ENCODE measurements around the gene TMIGD2.
"Not testable (repeated sequence)": the region's sequence is repeated elsewhere in the genome, so short reads cannot be mapped to it uniquely, and the experiment has no call there.

TMIGD2 gene, protein sequence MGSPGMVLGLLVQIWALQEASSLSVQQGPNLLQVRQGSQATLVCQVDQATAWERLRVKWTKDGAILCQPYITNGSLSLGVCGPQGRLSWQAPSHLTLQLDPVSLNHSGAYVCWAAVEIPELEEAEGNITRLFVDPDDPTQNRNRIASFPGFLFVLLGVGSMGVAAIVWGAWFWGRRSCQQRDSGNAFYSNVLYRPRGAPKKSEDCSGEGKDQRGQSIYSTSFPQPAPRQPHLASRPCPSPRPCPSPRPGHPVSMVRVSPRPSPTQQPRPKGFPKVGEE

DNA sequence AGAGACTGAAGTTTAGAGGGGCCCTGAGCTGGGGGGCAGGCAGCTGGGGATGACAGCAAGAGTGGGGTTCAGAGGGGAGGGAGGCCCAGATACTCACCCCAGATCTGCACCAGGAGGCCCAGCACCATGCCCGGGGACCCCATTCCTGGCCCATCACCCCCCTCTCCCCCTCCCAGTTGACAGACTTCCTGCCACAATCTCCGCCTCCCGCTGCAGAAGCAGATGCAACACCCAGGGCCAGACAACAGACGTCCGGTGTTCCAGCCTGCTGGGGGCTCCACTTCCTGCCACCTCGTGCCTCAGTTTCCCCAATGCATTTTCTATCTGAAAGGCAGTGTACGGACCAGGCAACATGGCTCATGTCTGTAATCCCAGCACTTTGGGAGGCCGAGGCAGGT lies at the start of gene TMIGD2:
TSS of gene TMIGD2 (minus strand) at position 147 of the 398 bp plus-strand sequence. CDS start at position 143, 4 bp downstream.
- H3K9me3 ChIP-seq (ENCODE audit: control insufficient read depth, insufficient read depth, low read length): no peaks in the 10 kb centered on the region
- no peaks in the 10 kb centered on the region for H3K36me3 ChIP-seq (ENCODE audit: control insufficient read depth, low read length)
- TF ChIP-seq, protein P1, sequence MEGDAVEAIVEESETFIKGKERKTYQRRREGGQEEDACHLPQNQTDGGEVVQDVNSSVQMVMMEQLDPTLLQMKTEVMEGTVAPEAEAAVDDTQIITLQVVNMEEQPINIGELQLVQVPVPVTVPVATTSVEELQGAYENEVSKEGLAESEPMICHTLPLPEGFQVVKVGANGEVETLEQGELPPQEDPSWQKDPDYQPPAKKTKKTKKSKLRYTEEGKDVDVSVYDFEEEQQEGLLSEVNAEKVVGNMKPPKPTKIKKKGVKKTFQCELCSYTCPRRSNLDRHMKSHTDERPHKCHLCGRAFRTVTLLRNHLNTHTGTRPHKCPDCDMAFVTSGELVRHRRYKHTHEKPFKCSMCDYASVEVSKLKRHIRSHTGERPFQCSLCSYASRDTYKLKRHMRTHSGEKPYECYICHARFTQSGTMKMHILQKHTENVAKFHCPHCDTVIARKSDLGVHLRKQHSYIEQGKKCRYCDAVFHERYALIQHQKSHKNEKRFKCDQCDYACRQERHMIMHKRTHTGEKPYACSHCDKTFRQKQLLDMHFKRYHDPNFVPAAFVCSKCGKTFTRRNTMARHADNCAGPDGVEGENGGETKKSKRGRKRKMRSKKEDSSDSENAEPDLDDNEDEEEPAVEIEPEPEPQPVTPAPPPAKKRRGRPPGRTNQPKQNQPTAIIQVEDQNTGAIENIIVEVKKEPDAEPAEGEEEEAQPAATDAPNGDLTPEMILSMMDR (IDR thresholded peaks at IDR 0.05; ENCODE audit: low read depth, low read length, poor library complexity, severe bottlenecking): no peak
- no peak for TF ChIP-seq EZH2phosphoT487 (IDR thresholded peaks at IDR 0.05; ENCODE audit: borderline replicate concordance, low read length)
- H3K4me2 ChIP-seq (ENCODE audit: low read length): no peak within 1 kb of the TSS
- no peaks in the 10 kb centered on the region for H4K20me1 ChIP-seq (ENCODE audit: control insufficient read depth, insufficient read depth, low read depth, low read length)
- H3K27me3 ChIP-seq (ENCODE audit: control insufficient read depth, low read length): no peaks in the 10 kb centered on the region
- H3K4me3 ChIP-seq (ENCODE audit: low read length): no peak within 1 kb of the TSS
- H3F3A ChIP-seq (ENCODE audit: control insufficient read depth, insufficient read depth): no peaks in the 10 kb centered on the region
- no peaks in the 10 kb centered on the region for H3K9me2 ChIP-seq (replicated peaks; ENCODE audit: control insufficient read depth, low read length)
- no peaks in the 10 kb centered on the region for H3K79me2 ChIP-seq (ENCODE audit: control insufficient read depth, low read length)
- H3K27ac ChIP-seq (ENCODE audit: low read depth, low read length): no peak within 1 kb of the TSS
- peaks cover 3% of the 10 kb centered on the region; the same call in 1 of the 2 replicates for H3K4me1 ChIP-seq (ENCODE audit: control insufficient read depth, low read length)

DNA sequence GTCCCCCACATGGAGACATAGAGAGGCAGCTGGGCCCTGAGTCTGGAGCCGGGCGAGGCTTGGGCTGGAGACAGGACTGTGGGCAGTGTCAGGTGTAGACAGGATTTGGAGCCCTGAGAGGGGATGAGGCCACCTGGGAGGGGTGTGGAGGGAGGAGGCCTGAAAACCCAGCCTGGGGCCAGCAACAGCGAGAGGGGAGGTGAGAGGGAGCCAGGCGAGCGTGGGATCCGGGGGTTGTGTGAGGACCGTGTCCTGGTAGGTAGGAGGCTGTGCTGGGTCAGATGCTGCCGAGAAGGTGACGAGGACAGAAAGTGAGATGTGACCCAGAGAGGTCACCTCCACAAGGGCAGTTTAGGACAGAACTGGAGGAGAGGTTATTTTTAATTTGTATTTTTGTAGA lies 48.5 kb upstream of the TMIGD2 start:
- no peaks in the 10 kb centered on the region for H3K9me3 ChIP-seq (ENCODE audit: control insufficient read depth, insufficient read depth, low read length)
- no peaks in the 10 kb centered on the region for H4K20me1 ChIP-seq (ENCODE audit: control insufficient read depth, insufficient read depth, low read depth, low read length)
- no peaks in the 10 kb centered on the region for H3F3A ChIP-seq (ENCODE audit: control insufficient read depth, insufficient read depth)
- no peak overlapping the region for H3K27ac ChIP-seq (ENCODE audit: low read depth, low read length)
- H3K9me2 ChIP-seq (replicated peaks; ENCODE audit: control insufficient read depth, low read length): no peaks in the 10 kb centered on the region
- H3K4me2 ChIP-seq (ENCODE audit: low read length): no peak overlapping the region
- H3K4me1 ChIP-seq (ENCODE audit: control insufficient read depth, low read length): no peaks in the 10 kb centered on the region
- H3K4me3 ChIP-seq (ENCODE audit: low read length): no peak overlapping the region
- no peaks in the 10 kb centered on the region; the same call in none of the 2 replicates for H3K36me3 ChIP-seq (ENCODE audit: control insufficient read depth, low read length)
- no peaks in the 10 kb centered on the region for H3K27me3 ChIP-seq (ENCODE audit: control insufficient read depth, low read length)
- H3K79me2 ChIP-seq (ENCODE audit: control insufficient read depth, low read length): no peaks in the 10 kb centered on the region
- TF ChIP-seq, protein P1 (IDR thresholded peaks at IDR 0.05; ENCODE audit: low read depth, low read length, poor library complexity, severe bottlenecking): no peak
- TF ChIP-seq EZH2phosphoT487 (IDR thresholded peaks at IDR 0.05; ENCODE audit: borderline replicate concordance, low read length): no peak

DNA sequence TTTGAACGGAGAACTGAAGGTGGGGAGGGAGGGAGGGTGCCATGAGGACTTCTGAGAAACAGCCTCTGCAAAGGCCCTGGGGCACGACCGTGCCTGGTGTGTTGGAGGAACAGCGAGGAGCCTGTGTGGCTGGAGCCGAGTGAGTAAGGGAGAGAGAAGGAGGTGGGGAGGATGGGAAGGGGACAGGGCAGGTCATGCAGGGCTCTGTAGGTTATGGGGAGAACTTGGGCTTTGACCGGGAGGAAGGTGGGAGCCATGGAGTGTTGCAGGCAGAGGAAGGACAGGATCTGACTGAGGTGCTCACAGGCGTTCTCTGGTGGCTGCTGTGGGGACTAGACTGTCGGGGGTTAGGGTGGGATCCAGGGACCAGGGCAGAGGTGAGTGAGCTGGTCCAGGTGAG lies 47.9 kb upstream of the TMIGD2 start:
- H3K27ac ChIP-seq (ENCODE audit: low read depth, low read length): no peak overlapping the region
- H3K4me3 ChIP-seq (ENCODE audit: low read length): no peak overlapping the region
- peaks cover 3% of the 10 kb centered on the region for H3K36me3 ChIP-seq (ENCODE audit: control insufficient read depth, low read length)
- H3F3A ChIP-seq (ENCODE audit: control insufficient read depth, insufficient read depth): no peaks in the 10 kb centered on the region
- no peak for TF ChIP-seq EZH2phosphoT487 (IDR thresholded peaks at IDR 0.05; ENCODE audit: borderline replicate concordance, low read length)
- TF ChIP-seq, protein P1 (IDR thresholded peaks at IDR 0.05; ENCODE audit: low read depth, low read length, poor library complexity, severe bottlenecking): no peak
- no peaks in the 10 kb centered on the region for H3K79me2 ChIP-seq (ENCODE audit: control insufficient read depth, low read length)
- no peaks in the 10 kb centered on the region for H3K9me3 ChIP-seq (ENCODE audit: control insufficient read depth, insufficient read depth, low read length)
- no peaks in the 10 kb centered on the region for H4K20me1 ChIP-seq (ENCODE audit: control insufficient read depth, insufficient read depth, low read depth, low read length)
- H3K27me3 ChIP-seq (ENCODE audit: control insufficient read depth, low read length): no peaks in the 10 kb centered on the region
- no peaks in the 10 kb centered on the region for H3K4me1 ChIP-seq (ENCODE audit: control insufficient read depth, low read length)
- H3K9me2 ChIP-seq (replicated peaks; ENCODE audit: control insufficient read depth, low read length): no peaks in the 10 kb centered on the region
- no peak overlapping the region for H3K4me2 ChIP-seq (ENCODE audit: low read length)

DNA sequence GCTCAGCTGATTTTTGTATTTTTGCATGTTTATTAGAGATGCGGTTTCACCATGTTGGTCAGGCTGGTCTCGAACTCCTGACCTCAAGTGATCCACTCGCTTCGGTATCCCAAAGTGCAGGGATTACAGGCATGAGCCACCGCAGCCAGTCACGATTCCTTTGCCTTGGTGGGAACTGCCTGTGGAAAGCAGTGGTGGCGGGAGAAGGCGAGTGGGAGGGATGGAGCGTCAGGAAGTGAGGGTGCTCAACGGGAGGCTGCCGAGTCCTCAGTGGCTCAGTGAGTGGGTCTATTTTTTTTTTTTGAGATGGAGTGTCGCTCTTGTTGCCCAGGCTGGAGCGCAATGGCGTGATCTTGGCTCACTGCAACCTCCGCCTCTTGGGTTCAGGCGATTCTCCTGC lies 47.0 kb upstream of the TMIGD2 start:
- H4K20me1 ChIP-seq (ENCODE audit: control insufficient read depth, insufficient read depth, low read depth, low read length); H3K9me3 ChIP-seq (ENCODE audit: control insufficient read depth, insufficient read depth, low read length); H3K36me3 ChIP-seq (ENCODE audit: control insufficient read depth, low read length); H3K4me2 ChIP-seq (ENCODE audit: low read length); H3K4me3 ChIP-seq (ENCODE audit: low read length); H3K79me2 ChIP-seq (ENCODE audit: control insufficient read depth, low read length); H3K27ac ChIP-seq (ENCODE audit: low read depth, low read length); H3K9me2 ChIP-seq (replicated peaks; ENCODE audit: control insufficient read depth, low read length); H3F3A ChIP-seq (ENCODE audit: control insufficient read depth, insufficient read depth); H3K27me3 ChIP-seq (ENCODE audit: control insufficient read depth, low read length); H3K4me1 ChIP-seq (ENCODE audit: control insufficient read depth, low read length): not testable (repeated sequence)
